HG03378 (cell line): ENCODE measurements around the gene RTP4.

Experiments
- ATAC-seq: cut with Tn5 transposase; IDR thresholded peaks from one replicate; pipeline ENCODE4 v1.9.1; 2021; ENCODE audit warnings: mild to moderate bottlenecking, moderate library complexity; ENCODE audit not compliant: unreplicated experiment

The RTP4 gene

GRCh38 chr3:187368251-187369088, at the start of gene RTP4:
RTP4 (plus strand) TSS chr3:187368385; CDS start chr3:187368442, 57 bp downstream.
- peak; percentile 98 for ATAC-seq

- no peak for ATAC-seq
Measured at GRCh38 chr3:187318819-187319616, 49.2 kb upstream of the RTP4 start.

- ATAC-seq = peak; percentile 61
Measured at GRCh38 chr3:187319699-187320302, 48.4 kb upstream of the RTP4 start.

GRCh38 chr3:187321766-187322165, 46.4 kb upstream of the RTP4 start:
- no peak for ATAC-seq

- no peak for ATAC-seq
Measured at GRCh38 chr3:187322291-187322690, 45.9 kb upstream of the RTP4 start.

- no peak for ATAC-seq
Measured at GRCh38 chr3:187323091-187323490, 45.1 kb upstream of the RTP4 start.

- no peak for ATAC-seq
Measured at GRCh38 chr3:187325632-187326031, 42.6 kb upstream of the RTP4 start.

GRCh38 chr3:187327845-187328244, 40.3 kb upstream of the RTP4 start:
- ATAC-seq = no peak

GRCh38 chr3:187328691-187329090, 39.5 kb upstream of the RTP4 start:
- ATAC-seq = no peak

GRCh38 chr3:187334904-187335303, 33.3 kb upstream of the RTP4 start:
- no peak for ATAC-seq

GRCh38 chr3:187336322-187336721, 31.9 kb upstream of the RTP4 start:
- ATAC-seq = no peak

GRCh38 chr3:187340578-187340977, 27.6 kb upstream of the RTP4 start:
- ATAC-seq = no peak

- no peak for ATAC-seq
Measured at GRCh38 chr3:187342255-187342654, 25.9 kb upstream of the RTP4 start.

- no peak for ATAC-seq
Measured at GRCh38 chr3:187343670-187344069, 24.5 kb upstream of the RTP4 start.

GRCh38 chr3:187352581-187353575, 15.3 kb upstream of the RTP4 start:
- ATAC-seq = no peak

GRCh38 chr3:187358068-187358467, 10.1 kb upstream of the RTP4 start:
- no peak for ATAC-seq

GRCh38 chr3:187359798-187360486, 8.2 kb upstream of the RTP4 start:
- ATAC-seq = no peak

GRCh38 chr3:187360596-187360995, 7.6 kb upstream of the RTP4 start:
- no peak for ATAC-seq

GRCh38 chr3:187361835-187362234, 6.3 kb upstream of the RTP4 start:
- ATAC-seq = peak; percentile 69
